ENCODE data around the gene CCNI. TPM values are rescaled to one million over a fixed set of nuclear protein-coding genes. Genes with fewer than 3 reads are reported as not detected.
A peak's percentile ranks its signal among the peaks of the same experiment; 100 is the strongest.

CCNI gene
- total and polyA plus RNA-seq, 8 donors: 257 to 389 (median 343) TPM

GRCh38 chr4:77025643-77026321 is 50.0 kb downstream of the CCNI start:
- H3K4me3 ChIP-seq: no peak overlapping the region
- H3K4me1 ChIP-seq: peaks cover 6 to 14% of the 10 kb centered on the region in 2 donors
- ATAC-seq: no peak
- no peaks in the 10 kb centered on the region for H3K27me3 ChIP-seq
- no peak for TF ChIP-seq CTCF (IDR thresholded peaks at IDR 0.05)
- peaks cover 0 to 53% of the 10 kb centered on the region in 2 donors for H3K36me3 ChIP-seq
- no peaks in the 10 kb centered on the region for H3K9me3 ChIP-seq
- intact Hi-C loops (cut with DNase I): no loop called here
- no peak for DNase-seq
- no peak overlapping the region for H3K27ac ChIP-seq

- no peak for TF ChIP-seq CTCF (IDR thresholded peaks at IDR 0.05)
- intact Hi-C loops (cut with DNase I): no loop called here
- no peaks in the 10 kb centered on the region for H3K9me3 ChIP-seq
- no peak for ATAC-seq
- DNase-seq: peak in 1 of 4 donors; percentile 45
- no peak overlapping the region for H3K4me3 ChIP-seq
- no peak overlapping the region for H3K27ac ChIP-seq
- peaks cover 0 to 51% of the 10 kb centered on the region in 2 donors for H3K36me3 ChIP-seq
- H3K4me1 ChIP-seq: peaks cover 6 to 14% of the 10 kb centered on the region in 2 donors
- H3K27me3 ChIP-seq: no peaks in the 10 kb centered on the region
These were observed 51.9 kb downstream of the CCNI start for GRCh38 chr4:77023920-77024319.

GRCh38 chr4:77022560-77023179 is 53.1 kb downstream of the CCNI start:
- no peak for TF ChIP-seq CTCF (IDR thresholded peaks at IDR 0.05)
- Histone ChIP-seq H3K9me3 (no peaks in the 10 kb centered on the region), H3K27ac (no peak overlapping the region), H3K27me3 (no peaks in the 10 kb centered on the region), H3K4me1 (peaks cover 6 to 14% of the 10 kb centered on the region in 2 donors), H3K36me3 (peaks cover 0 to 48% of the 10 kb centered on the region in 2 donors), H3K4me3 (no peak overlapping the region)
- peak; percentile 21 for ATAC-seq
- no peak for DNase-seq
- intact Hi-C loops (cut with DNase I): no loop called here

GRCh38 chr4:77021614-77022089 is 54.1 kb downstream of the CCNI start:
- Histone ChIP-seq H3K4me1 (peaks cover 6 to 14% of the 10 kb centered on the region in 2 donors), H3K4me3 (no peak overlapping the region), H3K9me3 (no peaks in the 10 kb centered on the region), H3K36me3 (peaks cover 0 to 48% of the 10 kb centered on the region in 2 donors), H3K27ac (peak overlapping the region in 1 of 2 donors; percentile 7), H3K27me3 (no peaks in the 10 kb centered on the region)
- TF ChIP-seq CTCF (IDR thresholded peaks at IDR 0.05): no peak
- intact Hi-C loops (cut with DNase I): no loop called here
- ATAC-seq (peak; percentile 82), DNase-seq (no peak)

GRCh38 chr4:77020017-77020416 is 55.8 kb downstream of the CCNI start:
- H3K27ac ChIP-seq: no peak overlapping the region
- no peaks in the 10 kb centered on the region for H3K9me3 ChIP-seq
- DNase-seq (no peak), ATAC-seq (no peak)
- TF ChIP-seq CTCF (IDR thresholded peaks at IDR 0.05): no peak
- no peaks in the 10 kb centered on the region for H3K27me3 ChIP-seq
- H3K4me3 ChIP-seq: no peak overlapping the region
- H3K4me1 ChIP-seq: peaks cover 6 to 14% of the 10 kb centered on the region in 2 donors
- intact Hi-C loops (cut with DNase I): no loop called here
- H3K36me3 ChIP-seq: peaks cover 0 to 56% of the 10 kb centered on the region in 2 donors

Data from left lung (tissue), 10 donors.